Psoas muscle (tissue), 8 donors: ENCODE results near the gene FAM193B. TPM values are rescaled to one million over a fixed set of nuclear protein-coding genes. Genes with fewer than 3 reads are reported as not detected.

ENCODE experiments used
- ATAC-seq, 4 donors: fragments of 200-7000 bp; cut with Tn5 transposase; one replicate each; pipeline ENCODE4 v1.9.1; 2020; ENCODE audit warnings: moderate library complexity in 3 of 4, mild to moderate bottlenecking in 2 of 4
- DNase-seq, 2 donors: peaks; one replicate each; pipeline ENCODE4 v3.0.0-alpha.2; 2020
- H3K27ac ChIP-seq: fragments of 200-600 bp; one replicate; pipeline ENCODE4 v1.8.0; 2022
- H3K27me3 ChIP-seq, 3 donors: fragments of 200-600 bp in 1 of 3; one replicate each; pipeline versions ENCODE4 v1.6.1 to v1.8.0; 2013 to 2022; ENCODE audit warnings: low read length in 2 of 3, mild to moderate bottlenecking in 2 of 3, moderate library complexity in 1 of 3; ENCODE audit not compliant: insufficient read depth in 3 of 3
- H3K36me3 ChIP-seq, 2 donors: fragments of 200-600 bp in 1 of 2; one replicate each; pipeline versions ENCODE4 v1.6.1 to v1.8.0; 2013 to 2022; ENCODE audit warnings: low read depth in 1 of 2, mild to moderate bottlenecking in 1 of 2, moderate library complexity in 1 of 2; ENCODE audit not compliant: insufficient read depth in 1 of 2
- H3K4me1 ChIP-seq: fragments of 200-600 bp; one replicate; pipeline ENCODE4 v1.8.0; 2022
- H3K4me3 ChIP-seq: fragments of 200-600 bp; one replicate; pipeline ENCODE4 v1.8.0; 2022; ENCODE audit warnings: mild to moderate bottlenecking
- H3K9me3 ChIP-seq: fragments of 200-600 bp; one replicate; pipeline ENCODE4 v1.8.0; 2022
- WGBS, 3 donors: extraction: QIAGEN DNeasy Blood & Tissue Kit; methylation state at CpG; one replicate each; pipeline versions ENCODE4 v1.1.6 to v1.1.7; 2013; 5-methylcytosine and 5-hydroxymethylcytosine counted together
- intact Hi-C, 2 donors: fragments of 100-400 bp; cut with DNase I; formaldehyde crosslinking; loops; one replicate each; pipeline versions ENCODE4 v1.11.0 to v1.14.2; 2022
- polyA plus RNA-seq, 3 donors: library from polyadenylated mRNA; stranded (reverse); fragments of 200-250 nt; gene quantifications; one replicate each; pipeline ENCODE4 v1.2.3, GENCODE V29; 2013
- total RNA-seq, 4 donors: library from RNA; stranded (reverse); fragmentation: NEBNext Ultra II Directional in 2 of 4; extraction: Animal tissue kit (Norgen Biotek cat#: 25700) in 2 of 4; gene quantifications; one replicate each; pipeline versions ENCODE4 v1.2.1 to v1.2.4, GENCODE V29; 2021 to 2023
- TF ChIP-seq, protein P1 (sequence below): fragments of 200-600 bp; IDR thresholded peaks from one replicate; pipeline ENCODE4 v1.8.0; 2022; ENCODE audit warnings: antibody characterized with exemption
- donor health status: healthy with polysubstance abuse.
- donor health status: DM: no; HTN: no; CAD: no; lungs with moderate emphysema.
- donor health status: Bipolar disorder and iron deficiency.
- donor health status: healthy.
- donor health status: DM: yes; HTN: yes; CAD: no.
- donor health status: DM: no; HTN: no; CAD: no.
- donor health status: DM: no; HTN: no; CAD: no.
- donor health status: DM: yes; HTN: yes; CAD: no.

Gene FAM193B
- total and polyA plus RNA-seq, 7 donors: 26.9 to 36.7 (median 28.4) TPM

DNA sequence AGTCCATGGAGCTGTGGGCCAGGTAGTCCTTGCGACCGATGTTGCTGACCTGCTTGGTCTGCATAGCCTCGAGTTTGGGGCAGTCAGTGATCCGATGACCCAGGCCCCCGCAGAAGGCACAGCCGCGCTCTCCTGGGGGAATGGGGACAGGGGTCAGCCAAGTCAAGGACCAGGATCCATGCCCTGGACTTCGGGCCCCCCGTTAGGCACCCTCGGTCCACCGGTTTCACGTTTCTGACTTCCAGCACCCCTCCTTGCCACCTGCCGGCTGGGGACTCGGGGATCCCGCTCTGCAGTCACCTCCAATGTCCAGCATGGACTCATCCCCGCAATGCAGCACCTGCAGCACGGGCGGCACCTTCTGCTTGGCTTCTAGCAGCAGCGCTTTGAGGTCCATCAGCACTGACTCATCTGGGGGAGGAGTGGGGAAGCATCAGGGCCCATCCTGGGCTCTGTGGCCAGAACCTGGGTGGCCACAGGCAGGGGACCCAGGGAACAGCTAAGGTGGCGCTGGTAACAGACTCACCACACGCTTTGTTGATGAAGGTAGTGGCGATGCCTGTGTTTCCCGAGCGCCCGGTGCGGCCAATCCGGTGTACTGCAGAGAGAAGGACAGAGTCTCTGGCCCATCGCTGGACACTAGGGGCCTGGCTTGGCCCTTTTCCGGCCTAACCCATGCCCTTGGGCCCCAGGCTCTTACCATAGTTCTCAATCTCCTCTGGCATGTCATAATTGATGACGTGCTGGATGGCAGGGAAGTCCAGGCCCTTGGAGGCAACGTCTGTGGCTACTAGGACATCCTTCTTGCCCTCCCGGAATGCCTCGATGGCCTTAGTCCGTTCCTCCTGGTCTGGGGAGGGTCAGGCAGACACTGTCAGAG is 42.3 kb downstream of the FAM193B start:
- no peak overlapping the region for H3K27ac ChIP-seq
- intact Hi-C loops: no loop called here
- 88 to 93% (median 91%) methylated on average over 29 to 34 of the region's 34 CpGs for WGBS, 3 donors

DNA sequence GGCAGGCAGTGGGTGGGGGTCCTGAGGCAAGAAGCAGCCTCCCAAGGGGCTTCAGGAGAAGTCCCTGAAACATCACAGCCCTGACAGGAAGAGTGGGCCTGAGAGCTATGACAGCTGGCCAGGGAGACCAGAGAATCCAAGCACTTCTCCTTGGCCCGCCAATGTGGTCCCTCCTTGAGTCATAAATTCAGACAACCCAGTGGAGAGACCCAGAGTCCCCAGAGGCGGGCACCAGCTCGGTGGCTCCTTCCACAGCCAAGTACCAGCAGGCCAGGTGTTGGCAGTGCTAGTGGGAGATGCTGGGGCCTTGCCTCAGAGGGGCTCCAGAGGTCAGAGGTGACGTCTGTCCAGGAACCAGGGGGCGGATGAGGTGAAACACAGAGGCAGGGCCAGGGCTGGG is 43.2 kb downstream of the FAM193B start:
- Histone ChIP-seq H3K36me3 (peaks cover 7 to 61% of the 10 kb centered on the region in 2 donors), H3K4me3 (no peak overlapping the region), H3K9me3 (no peaks in the 10 kb centered on the region), H3K27me3 (no peaks in the 10 kb centered on the region), H3K4me1 (peaks cover 10% of the 10 kb centered on the region), H3K27ac (no peak overlapping the region)
- DNase-seq: no peak
- no peak for ATAC-seq
- TF ChIP-seq, protein P1, sequence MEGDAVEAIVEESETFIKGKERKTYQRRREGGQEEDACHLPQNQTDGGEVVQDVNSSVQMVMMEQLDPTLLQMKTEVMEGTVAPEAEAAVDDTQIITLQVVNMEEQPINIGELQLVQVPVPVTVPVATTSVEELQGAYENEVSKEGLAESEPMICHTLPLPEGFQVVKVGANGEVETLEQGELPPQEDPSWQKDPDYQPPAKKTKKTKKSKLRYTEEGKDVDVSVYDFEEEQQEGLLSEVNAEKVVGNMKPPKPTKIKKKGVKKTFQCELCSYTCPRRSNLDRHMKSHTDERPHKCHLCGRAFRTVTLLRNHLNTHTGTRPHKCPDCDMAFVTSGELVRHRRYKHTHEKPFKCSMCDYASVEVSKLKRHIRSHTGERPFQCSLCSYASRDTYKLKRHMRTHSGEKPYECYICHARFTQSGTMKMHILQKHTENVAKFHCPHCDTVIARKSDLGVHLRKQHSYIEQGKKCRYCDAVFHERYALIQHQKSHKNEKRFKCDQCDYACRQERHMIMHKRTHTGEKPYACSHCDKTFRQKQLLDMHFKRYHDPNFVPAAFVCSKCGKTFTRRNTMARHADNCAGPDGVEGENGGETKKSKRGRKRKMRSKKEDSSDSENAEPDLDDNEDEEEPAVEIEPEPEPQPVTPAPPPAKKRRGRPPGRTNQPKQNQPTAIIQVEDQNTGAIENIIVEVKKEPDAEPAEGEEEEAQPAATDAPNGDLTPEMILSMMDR: no peak
- 80 to 86% (median 82%) methylated on average over 5 of the region's 5 CpGs for WGBS, 3 donors
- intact Hi-C loops: no loop called here

More for the DNA sequence above, 42.3 kb downstream of the FAM193B start:
- Histone ChIP-seq H3K4me3 (no peak overlapping the region), H3K36me3 (peaks cover 7 to 61% of the 10 kb centered on the region in 2 donors), H3K9me3 (no peaks in the 10 kb centered on the region), H3K27me3 (no peaks in the 10 kb centered on the region), H3K4me1 (peaks cover 11% of the 10 kb centered on the region)
- DNase-seq (no peak), ATAC-seq (no peak)
- TF ChIP-seq, protein P1: no peak

DNA sequence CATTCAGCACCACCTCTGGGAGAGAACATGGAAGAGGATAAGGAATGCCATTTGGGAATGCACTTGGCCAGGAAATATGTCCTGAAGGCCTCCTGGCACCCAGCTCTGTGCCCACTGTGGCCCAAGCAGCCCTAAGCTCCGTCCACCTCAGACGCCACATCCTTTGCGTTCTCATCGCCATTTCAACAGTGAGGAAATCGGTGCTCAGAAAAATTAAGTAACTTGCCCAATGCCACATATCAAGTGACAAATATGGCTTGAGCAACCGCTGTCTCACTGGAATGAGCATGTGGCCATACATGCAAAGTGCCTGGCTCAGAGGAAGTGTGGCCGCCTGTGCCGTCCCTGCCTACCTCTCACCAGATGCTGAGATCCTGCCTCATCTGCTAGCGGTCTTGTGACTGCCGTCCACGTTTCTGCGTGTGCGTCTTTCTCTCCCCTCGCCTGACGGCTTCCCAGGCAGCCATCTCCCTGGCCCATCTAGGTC is 43.8 kb downstream of the FAM193B start:
- Histone ChIP-seq H3K27ac (no peak overlapping the region), H3K27me3 (no peaks in the 10 kb centered on the region), H3K36me3 (peaks cover 7 to 57% of the 10 kb centered on the region in 2 donors), H3K4me1 (peaks cover 4% of the 10 kb centered on the region), H3K9me3 (no peaks in the 10 kb centered on the region), H3K4me3 (no peak overlapping the region)
- DNase-seq (no peak), ATAC-seq (peak in 1 of 4 donors; percentile 32)
- intact Hi-C loops: no loop called here
- TF ChIP-seq, protein P1: no peak
- 78 to 85% (median 81%) methylated on average over 15 of the region's 15 CpGs for WGBS, 3 donors

DNA sequence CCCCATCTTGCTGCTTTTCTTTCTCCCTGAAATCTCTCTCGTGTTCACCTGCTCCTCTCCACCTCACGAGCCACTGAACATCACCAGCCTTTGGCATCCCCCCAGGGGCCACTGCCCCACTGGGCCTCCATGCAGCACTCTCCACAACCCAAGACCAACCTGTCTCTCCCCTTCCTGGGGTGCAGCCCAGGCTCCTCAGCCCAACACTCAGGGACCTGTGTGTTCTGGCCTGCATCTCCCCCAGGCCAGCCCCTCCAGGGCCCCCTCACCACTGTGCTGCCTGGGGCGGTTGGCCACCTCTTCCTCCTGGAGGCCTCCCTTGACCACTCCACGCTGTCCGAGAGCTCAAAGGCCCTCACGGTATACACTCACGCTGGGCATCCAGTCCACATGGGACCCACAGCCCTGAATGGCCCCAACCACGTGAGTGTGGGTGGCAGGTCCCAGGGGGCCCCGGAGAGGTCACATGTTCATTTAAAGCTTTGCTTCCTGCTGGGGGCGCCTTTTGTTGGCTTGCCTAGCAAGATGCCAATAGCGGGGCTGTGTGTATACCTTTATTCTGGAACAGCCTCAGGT is 44.3 kb downstream of the FAM193B start:
- intact Hi-C loops: no loop called here
- no peaks in the 10 kb centered on the region for H3K4me1 ChIP-seq
- H3K36me3 ChIP-seq: peaks cover 7 to 52% of the 10 kb centered on the region in 2 donors
- 69 to 70% (median 69%) methylated on average over 11 of the region's 11 CpGs for WGBS, 3 donors
- H3K27me3 ChIP-seq: no peaks in the 10 kb centered on the region
- H3K27ac ChIP-seq: no peak overlapping the region
- no peak for DNase-seq
- no peak for ATAC-seq
- TF ChIP-seq, protein P1: no peak
- H3K4me3 ChIP-seq: peak overlapping the region; percentile 54
- no peaks in the 10 kb centered on the region for H3K9me3 ChIP-seq
